ENCODE measurements around the gene CCNF. TPM values are rescaled to one million over a fixed set of nuclear protein-coding genes. Genes with fewer than 3 reads are reported as not detected.

The CCNF gene
- total RNA-seq, 1 donor from 2014 or later = 3.9 TPM

DNA sequence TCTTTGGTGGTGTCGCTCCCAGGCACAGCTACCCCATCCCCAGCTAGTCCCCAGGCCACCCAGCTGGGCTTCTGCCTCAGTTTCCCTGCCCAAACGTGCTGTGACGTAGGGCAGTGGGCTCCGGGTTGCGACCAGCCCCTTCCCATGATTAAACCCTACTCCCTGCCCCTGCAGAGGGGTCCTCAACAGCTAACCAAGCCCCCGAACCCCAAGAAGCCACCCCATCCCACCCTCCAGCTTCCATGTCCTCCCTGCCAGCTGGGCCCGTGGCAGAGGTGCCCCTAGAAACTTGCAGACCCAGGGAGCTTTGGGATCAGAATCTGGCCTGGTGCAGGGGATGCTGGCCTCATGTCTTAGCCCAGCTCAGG lies 41.0 kb downstream of the CCNF start:
- TF ChIP-seq, protein P1, sequence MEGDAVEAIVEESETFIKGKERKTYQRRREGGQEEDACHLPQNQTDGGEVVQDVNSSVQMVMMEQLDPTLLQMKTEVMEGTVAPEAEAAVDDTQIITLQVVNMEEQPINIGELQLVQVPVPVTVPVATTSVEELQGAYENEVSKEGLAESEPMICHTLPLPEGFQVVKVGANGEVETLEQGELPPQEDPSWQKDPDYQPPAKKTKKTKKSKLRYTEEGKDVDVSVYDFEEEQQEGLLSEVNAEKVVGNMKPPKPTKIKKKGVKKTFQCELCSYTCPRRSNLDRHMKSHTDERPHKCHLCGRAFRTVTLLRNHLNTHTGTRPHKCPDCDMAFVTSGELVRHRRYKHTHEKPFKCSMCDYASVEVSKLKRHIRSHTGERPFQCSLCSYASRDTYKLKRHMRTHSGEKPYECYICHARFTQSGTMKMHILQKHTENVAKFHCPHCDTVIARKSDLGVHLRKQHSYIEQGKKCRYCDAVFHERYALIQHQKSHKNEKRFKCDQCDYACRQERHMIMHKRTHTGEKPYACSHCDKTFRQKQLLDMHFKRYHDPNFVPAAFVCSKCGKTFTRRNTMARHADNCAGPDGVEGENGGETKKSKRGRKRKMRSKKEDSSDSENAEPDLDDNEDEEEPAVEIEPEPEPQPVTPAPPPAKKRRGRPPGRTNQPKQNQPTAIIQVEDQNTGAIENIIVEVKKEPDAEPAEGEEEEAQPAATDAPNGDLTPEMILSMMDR (IDR thresholded peaks at IDR 0.05; ENCODE audit: insufficient read depth, low read length, severe bottlenecking) = no peak
- DNase-seq (ENCODE audit: low read depth) (no peak), FAIRE-seq (no peak)
- Histone ChIP-seq H3K27me3 (ENCODE audit: control insufficient read depth, insufficient read depth, low read length) (no peaks in the 10 kb centered on the region), H3K36me3 (ENCODE audit: control insufficient read depth, insufficient read depth, low read length) (no peaks in the 10 kb centered on the region), H3K4me3 (ENCODE audit: low read depth, low read length) (no peak overlapping the region)

- Histone ChIP-seq H3K4me3 (ENCODE audit: low read depth, low read length) (no peak overlapping the region), H3K27me3 (ENCODE audit: control insufficient read depth, insufficient read depth, low read length) (no peaks in the 10 kb centered on the region), H3K36me3 (ENCODE audit: control insufficient read depth, insufficient read depth, low read length) (no peaks in the 10 kb centered on the region)
- no peak for FAIRE-seq
- peak; percentile 25 for DNase-seq (ENCODE audit: low read depth)
- TF ChIP-seq, protein P1 (IDR thresholded peaks at IDR 0.05; ENCODE audit: insufficient read depth, low read length, severe bottlenecking) = no peak
Measured at GRCh38 chr16:2470603-2471015, 41.4 kb downstream of the CCNF start.

DNA sequence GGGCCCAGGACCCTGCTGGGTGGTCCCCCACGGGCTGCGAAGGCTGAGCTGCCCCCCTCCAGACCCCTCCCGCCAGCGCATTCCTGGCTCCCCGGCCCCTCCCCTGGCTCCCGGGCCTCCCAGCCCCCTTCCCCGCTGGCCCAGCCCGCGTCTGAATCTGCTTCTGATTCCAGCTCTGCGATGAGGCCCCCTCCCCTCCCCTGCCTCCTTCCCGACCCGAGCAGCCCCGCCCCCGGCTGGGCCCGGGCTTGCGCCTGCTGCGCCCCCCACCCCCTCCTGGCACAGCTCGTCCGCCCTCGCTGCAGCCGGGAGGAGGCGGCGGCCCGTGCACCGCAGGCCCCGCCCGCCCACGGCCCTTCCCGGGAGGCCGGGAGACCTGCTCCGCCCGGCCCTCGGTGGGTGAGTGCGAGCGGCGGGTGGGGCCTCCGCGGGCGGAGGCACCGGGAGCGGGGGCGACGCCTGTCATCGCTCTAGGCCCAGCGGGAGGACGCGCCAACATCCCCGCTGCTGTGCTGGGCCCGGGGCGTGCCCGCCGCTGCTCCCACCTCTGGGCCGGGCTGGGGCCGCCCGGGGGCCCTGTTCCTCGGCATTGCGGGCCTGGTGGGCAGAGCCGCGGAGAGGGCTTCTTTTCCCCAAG lies 41.9 kb downstream of the CCNF start, which contains the start of gene NTN3:
TSS of gene NTN3 (plus strand) at position 282 of the 637 bp plus-strand sequence. CDS start 405 bp downstream, outside the sequence.
- DNase-seq (ENCODE audit: low read depth) (no peak), FAIRE-seq (no peak)
- Histone ChIP-seq H3K36me3 (ENCODE audit: control insufficient read depth, insufficient read depth, low read length) (no peaks in the 10 kb centered on the region), H3K4me3 (ENCODE audit: low read depth, low read length) (peak within 1 kb of the TSS; percentile 10), H3K27me3 (ENCODE audit: control insufficient read depth, insufficient read depth, low read length) (no peaks in the 10 kb centered on the region)
- TF ChIP-seq, protein P1 (IDR thresholded peaks at IDR 0.05; ENCODE audit: insufficient read depth, low read length, severe bottlenecking) = no peak

- Histone ChIP-seq H3K4me3 (ENCODE audit: low read depth, low read length) (peak overlapping the region; percentile 10), H3K27me3 (ENCODE audit: control insufficient read depth, insufficient read depth, low read length) (no peaks in the 10 kb centered on the region), H3K36me3 (ENCODE audit: control insufficient read depth, insufficient read depth, low read length) (no peaks in the 10 kb centered on the region)
- FAIRE-seq (no peak), DNase-seq (ENCODE audit: low read depth) (no peak)
- TF ChIP-seq, protein P1 (IDR thresholded peaks at IDR 0.05; ENCODE audit: insufficient read depth, low read length, severe bottlenecking) = no peak
Measured at GRCh38 chr16:2471653-2472487, 42.6 kb downstream of the CCNF start.

DNA sequence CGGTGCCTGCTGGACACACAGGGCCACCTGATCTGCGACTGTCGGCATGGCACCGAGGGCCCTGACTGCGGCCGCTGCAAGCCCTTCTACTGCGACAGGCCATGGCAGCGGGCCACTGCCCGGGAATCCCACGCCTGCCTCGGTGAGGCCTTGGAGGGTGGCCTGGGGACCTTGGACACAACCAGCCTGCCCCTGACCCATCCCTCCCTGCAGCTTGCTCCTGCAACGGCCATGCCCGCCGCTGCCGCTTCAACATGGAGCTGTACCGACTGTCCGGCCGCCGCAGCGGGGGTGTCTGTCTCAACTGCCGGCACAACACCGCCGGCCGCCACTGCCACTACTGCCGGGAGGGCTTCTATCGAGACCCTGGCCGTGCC lies 43.2 kb downstream of the CCNF start:
- DNase-seq (ENCODE audit: low read depth) = no peak
- Histone ChIP-seq H3K36me3 (ENCODE audit: control insufficient read depth, insufficient read depth, low read length) (no peaks in the 10 kb centered on the region), H3K27me3 (ENCODE audit: control insufficient read depth, insufficient read depth, low read length) (no peaks in the 10 kb centered on the region), H3K4me3 (ENCODE audit: low read depth, low read length) (no peak overlapping the region)
- TF ChIP-seq, protein P1 (IDR thresholded peaks at IDR 0.05; ENCODE audit: insufficient read depth, low read length, severe bottlenecking) = no peak
- FAIRE-seq = no peak
